HG02973 (cell line): ENCODE results near the gene TOP3B.
"Not testable (repeated sequence)": the region's sequence is repeated elsewhere in the genome, so short reads cannot be mapped to it uniquely, and the experiment has no call there.

Experiments used
- ATAC-seq: cut with Tn5 transposase; IDR thresholded peaks from one replicate; pipeline ENCODE4 v1.9.1; 2021; ENCODE audit warnings: moderate library complexity; ENCODE audit not compliant: unreplicated experiment

The TOP3B gene

DNA sequence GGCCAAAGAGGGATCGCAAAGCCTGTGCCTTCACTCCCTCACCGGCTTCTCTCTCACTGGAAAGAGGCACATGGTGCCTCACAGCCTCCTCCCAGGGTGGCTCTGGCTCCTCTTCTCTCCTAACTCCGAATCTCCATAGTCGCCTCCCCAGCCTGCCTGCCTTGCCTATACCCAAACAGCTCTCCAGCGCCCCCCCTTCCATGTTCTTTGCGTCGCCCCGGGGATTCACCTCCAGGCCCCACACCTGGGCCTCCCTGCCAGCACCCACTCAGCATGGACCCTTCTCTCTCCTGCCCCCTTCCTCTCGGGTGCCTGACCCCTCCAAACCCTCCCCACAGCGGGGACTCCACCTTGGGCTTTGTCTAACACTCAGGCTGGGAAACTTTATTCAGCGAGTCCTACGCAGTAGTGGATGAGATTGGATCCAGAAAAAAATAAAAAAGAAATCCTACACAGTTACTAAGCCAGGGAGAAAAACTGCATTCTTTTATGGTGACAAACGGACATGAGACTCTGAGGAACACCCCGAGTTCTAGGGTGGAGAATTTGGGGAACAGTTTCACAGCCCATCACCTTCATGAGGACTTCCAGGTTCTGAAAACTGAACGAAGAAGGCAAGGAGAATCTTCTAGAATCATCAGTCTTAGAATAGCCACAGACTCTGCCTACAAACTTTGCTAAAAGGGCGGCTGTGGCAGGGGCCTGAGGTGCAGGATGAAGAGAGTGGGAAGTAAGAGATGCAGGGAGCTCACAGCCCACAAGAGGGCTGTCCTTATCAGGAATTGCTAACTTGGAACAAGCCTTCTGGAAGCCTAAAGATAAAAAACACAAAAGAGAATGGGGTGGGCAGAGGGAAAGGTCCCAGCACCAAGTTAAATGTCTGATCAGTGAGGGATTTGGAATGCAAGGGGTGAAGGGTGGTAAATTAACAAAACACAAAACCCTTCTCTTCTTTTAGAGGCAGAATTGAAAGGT, 35.3 kb downstream of the TOP3B start:
- ATAC-seq: no peak

DNA sequence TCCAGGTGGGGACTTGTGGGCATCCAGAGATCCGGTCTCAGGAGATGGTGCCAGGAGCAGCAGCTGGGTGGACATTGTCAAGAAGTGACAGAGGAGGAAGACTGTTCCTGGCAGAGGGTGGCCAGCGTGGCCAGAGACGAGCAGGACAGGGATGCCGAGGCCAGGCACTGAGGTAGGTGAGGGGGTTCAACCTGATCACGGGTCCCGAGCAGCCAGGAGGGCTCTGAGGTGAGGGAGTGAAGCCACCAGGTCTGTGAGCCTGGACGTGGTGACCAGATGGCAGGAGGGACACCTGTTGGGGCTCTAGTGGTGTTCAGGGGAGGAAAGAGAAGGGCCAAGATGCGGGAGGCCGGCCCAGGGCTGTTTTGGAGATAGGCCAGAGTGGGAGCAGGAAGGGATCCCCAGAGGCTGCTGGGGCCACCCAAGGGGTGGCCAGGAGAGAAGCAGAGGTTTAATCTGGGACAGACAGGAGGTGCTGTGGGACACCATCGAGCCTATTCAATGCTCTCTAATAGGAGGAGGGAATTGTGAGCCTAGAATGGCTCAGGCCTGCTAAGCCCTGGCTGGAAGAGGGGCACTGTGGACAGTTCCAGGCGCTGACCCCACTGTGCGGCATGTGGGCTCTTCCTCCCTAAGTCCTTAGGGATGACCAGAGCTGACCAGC, 36.2 kb downstream of the TOP3B start:
- ATAC-seq: no peak

DNA sequence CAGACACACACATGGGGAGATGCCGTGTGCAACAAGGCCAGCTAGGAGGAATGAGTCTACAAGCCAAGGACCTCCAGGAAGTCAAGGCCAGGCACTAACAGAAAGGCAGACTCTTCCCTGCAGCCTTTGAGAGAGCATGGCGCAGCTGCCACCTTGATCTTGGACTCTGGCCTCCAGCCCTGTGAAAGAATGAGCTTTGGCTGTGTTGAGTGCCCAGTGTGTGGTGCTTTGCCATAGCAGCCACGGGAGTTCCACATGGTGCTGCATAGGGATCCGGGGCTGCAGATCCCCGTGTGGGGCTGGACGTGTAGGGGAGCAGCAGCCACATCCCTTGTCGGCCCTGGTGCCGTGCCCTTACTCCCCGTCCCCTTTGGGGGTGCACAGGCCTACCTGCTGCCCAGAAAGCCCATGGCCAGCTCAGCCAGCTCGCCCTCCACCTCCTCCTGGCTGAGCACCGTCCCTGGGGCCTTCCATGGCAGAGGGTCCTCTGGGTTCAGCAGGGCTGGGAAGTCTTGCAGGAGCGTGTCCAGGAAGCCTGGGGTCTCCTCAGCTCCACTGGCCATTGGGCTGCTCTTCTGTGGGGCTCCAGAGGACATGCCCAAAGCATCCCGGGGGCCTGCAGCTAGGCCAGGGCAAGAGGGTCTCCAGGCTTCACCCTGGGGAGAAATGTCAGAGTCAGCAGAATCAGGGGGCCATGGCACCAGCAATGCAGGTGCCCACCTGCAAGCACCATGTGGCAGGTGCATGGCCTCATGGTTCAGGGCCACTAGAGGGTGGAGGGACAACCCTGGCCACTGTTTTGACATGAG, 36.9 kb downstream of the TOP3B start:
- no peak for ATAC-seq

DNA sequence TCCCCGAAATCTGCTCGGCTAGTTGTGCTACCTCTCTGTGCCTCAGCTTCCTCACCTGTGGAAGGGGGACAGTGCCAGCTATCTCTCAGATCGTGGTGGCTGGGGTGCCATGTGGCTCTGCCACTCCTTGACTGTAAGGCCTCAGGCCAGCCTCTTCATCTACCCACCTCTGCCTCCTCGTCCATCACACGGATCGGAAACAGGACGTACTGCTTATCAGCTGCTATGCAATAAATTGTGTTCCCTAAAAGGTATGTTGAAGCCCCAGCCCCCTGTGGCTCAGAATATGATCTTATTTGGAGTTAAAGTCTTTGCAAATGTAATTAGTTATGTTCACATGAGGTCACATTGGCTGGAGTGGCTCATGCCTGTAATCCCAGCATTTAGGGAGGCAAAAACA, 37.7 kb downstream of the TOP3B start:
- ATAC-seq: no peak

DNA sequence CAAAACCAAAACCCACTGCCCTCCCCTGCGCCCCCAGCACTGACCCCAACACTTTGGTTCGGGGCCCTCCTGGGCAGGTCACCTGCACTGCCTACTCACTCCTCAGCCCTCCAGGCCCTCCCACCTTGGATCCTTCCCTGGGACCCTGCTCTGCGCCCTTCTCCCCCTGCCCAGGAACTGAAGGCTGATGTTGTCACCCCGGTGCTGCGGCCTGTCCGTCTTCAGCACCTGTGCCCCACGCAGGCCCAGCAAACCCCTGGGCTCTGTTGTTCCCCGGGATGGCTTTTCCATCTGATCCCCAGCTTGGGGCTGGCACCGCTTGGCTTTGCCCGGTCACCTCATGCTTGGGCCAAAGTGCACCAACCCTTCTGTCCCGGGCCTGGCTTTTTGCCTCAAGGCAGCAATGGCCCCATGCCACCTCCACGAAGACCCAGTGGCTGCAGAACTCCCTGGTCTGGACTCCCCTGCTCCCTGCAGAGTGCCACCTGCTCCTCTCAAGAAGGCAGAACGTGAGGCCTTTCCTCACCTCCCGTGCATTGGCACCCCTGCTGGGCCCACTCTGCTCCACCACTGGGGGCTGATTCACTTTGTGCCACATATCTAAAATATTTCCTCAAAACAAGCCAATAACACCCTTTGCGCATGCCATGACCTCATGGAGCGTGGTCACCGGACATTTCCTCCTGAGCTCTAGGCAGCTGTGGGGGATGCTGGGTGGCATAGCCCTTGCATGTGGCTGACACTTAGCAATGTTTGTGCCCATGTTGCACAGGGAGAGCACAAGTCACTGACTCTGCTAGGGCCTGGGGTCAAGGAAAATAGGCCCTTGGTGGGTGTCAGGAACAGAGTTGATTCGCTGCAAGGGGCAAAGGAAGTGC, 38.8 kb downstream of the TOP3B start:
- no peak for ATAC-seq

DNA sequence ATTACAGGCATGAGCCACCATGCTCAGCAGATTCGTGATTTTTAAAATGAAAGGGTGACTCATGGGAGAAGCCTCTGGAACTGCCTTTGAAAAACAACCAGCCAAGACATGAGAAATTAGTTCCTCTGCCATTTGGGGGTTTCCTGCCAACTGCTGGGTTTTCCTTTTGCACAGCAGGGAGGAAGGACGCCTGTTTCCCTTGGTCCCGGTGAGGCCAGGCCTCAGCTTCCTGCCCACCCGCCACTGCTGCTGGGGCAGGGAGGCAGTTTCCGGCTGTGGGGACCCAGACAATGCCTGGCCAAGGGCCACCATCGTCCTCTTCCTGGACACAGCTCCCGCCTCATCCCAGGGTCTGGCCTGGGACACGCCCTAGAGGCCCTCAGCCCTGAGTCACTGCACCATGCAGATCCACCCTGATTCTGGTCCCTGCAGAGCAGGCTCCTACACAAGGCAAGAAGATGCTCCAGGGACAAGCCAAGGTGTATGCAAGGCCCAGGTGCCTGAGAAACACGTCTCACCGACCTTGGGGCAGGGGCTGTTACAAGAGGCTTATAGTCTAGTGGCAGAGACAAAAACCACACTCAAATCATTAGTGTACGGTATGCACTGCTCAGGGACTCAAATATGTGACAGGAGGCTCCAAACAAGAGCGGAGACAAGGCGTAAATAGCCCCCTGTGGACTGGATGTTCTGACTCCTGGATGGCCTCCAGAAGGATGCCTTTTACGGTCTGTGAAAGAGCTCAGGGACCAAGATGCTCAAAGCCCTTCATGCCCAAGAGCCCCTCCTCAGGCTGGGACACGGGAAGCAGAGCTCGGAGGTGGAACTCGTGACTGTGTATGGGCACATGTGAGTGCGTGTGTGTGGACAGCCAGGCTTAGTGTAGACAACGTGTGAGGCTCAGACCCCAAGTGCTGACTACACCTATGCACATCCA, 39.9 kb downstream of the TOP3B start:
- ATAC-seq: no peak

DNA sequence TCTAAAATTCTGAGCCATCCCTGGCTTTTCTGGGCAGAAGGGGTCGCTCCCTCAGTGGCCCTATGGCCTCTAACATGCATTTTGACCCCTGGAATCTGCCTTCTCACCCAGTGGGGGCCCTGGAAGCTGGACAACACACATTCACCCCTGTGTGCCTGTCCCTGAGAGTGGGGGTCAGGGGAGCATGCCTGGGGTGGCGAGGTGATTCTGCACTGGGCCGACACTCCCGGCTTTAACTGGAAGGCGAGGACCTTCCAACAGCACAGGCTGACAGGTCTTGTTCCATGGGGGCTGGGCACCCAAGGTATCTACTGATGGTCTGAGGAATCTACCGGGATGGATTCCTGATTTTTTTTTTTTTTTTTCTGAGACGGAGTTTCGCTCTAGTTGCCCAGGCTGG, 40.7 kb downstream of the TOP3B start:
- ATAC-seq: no peak

DNA sequence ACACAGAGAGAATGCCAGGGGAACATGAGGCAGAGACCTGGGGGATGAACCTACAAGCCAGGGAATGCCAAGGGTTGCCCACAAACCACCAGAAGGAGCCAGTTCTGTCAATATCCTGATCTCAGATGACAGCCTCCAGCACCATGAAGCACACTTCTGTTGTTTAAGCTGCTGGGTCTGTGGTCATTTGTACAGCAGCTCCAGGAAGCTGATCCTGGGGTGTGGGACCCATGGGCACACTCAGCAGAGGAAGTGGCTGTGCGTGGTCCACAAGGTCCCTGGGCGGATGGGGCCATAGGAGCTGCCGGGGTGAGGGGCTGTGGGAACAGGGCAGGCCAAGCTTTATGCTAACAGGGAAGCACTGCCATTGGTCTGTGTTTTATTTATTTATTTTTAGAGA, 42.1 kb downstream of the TOP3B start:
- no peak for ATAC-seq

DNA sequence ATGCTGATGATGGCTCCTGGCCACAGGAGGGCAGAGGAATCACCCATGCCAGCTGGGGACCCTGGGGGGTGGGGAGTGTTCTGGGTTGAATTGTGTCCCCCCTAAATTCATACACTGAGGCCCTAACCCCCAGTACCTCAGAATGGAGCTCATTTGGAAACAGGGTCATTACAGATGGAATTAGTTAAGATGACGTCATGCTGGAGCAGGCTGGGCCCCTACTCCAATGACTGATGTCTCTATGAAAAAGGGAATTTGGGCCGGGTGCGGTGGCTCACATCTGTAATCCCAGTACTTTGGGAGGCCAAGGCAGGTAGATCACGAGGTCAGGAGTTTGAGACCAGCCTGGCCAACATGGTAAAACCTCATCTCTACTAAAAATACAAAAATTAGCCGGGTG, 42.7 kb downstream of the TOP3B start:
- not testable (repeated sequence) for ATAC-seq

DNA sequence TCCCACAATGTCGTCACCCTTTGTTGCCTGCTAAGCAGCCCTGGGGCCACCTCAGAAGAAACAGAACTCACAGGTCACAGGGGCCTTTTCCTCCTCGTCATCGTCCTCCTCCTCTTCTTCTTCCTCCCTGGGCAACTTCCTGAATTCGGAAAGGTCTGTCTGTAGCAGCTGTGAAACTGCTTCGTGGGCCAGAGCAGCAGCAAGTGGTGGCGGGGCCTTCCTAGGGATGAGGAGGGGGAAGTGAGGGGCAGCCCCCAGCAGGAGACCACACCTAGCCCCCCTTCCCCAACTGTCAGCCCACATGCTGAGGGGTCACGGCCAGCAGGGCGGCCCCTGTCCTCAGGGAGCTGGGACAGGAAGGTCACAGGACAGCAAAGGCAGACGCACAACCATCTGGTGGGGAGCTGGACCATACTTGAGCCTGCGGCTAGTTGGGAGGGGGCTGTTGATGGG, 43.1 kb downstream of the TOP3B start:
- no peak for ATAC-seq

DNA sequence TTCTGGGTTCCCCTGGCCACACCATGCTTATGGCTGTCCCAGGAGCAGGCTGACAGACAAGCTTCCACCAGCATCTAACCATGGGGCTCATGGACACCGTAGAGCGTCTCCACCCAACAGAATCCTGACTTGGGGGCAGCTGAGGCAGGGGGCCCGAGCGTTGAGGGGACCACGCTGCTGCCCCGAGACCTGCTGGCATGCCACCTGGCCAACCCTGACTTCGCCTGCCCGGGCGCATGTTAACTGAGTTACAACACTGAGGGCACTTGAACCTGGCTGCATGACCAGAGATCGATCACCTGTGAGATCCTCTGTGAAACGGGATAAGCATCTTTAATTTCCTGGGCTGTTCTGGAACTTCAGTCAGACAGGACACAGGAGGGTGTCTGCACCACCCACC, 43.7 kb downstream of the TOP3B start:
- no peak for ATAC-seq

DNA sequence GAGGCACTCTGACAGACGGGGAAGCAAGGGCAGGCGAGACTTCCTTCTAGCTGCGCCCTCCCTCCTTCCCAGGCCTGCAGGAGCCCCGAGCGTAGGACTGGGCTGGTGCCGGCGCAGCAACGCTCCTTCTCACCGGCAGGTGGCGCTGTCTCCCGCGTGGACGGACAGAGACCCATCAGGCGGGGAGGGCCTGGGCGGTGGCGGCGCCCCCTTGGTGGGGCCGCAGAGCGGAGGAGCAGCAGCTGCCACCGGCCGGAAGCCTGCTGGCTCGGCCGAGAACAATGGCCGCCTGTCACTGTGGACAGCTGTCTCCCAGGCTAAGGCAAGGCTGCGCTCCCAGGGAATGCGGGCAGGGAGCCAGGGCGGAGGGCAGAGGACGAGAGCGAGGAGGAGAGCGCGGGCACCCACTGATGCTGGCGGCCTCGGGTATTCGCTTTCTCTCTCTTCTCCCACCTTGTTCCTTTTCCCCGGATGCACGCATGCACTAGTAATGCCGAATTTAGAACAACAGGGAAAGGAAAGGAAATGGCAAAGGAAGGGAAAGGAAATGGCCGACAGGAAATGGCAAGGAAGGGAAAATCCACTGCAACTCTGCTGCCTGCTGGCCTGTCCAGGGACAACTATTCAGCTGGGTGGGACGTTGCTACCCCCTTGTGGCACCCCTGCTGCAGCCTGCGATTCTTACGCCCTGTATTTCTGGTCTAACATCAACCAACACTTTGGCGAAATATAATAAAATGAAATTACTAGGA, 44.3 kb downstream of the TOP3B start:
- peak; percentile 77 for ATAC-seq

DNA sequence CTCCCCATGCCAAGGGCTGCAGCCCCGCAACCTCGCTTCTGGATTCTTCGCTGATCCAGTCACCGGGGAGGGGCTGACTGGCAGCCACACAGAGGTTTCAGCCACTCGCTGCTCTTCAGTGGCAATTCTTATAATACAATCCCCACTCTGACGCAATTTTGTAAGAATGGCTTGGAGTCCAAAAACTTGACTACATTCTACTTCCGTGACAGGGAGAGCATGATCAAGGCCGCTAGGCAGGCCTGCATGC, 44.8 kb downstream of the TOP3B start:
- ATAC-seq: no peak

DNA sequence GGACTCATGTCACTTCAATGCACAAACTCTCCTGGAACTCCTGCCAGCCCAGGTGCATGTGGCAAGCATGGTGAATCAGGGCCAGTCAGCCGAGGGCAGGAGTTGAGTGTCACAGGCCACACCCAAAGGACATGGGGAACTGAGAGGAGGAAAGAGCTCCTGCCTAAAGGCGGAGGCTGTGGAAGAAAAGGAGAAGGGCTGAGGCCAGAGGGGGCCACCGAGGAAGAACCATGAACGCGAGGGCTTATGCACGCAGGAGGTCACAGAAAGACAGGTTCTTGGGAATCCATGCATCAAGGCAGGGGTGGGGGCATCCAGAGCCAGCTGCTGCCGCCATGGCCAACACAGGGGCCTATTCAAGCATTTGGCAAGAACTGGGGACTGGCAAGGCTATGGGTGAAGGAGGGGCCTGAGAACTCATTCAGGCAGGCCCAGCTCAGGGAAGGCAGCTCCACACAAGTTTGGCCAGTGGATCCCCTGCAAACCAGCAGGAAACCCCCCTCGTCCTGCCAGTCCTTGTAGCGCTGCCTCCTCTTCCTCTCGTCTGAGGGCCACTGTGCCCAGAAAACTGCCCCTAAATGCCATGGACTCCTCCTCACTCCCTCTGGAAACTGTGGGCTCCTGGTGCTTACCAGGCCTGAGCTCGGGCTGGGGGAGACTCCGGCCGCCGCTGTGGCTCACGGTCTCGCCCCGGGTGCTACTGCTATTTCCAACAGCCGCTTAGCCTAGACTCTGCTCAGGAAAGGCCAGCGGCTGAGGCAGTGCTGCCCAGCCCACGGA, 45.4 kb downstream of the TOP3B start:
- ATAC-seq: no peak

DNA sequence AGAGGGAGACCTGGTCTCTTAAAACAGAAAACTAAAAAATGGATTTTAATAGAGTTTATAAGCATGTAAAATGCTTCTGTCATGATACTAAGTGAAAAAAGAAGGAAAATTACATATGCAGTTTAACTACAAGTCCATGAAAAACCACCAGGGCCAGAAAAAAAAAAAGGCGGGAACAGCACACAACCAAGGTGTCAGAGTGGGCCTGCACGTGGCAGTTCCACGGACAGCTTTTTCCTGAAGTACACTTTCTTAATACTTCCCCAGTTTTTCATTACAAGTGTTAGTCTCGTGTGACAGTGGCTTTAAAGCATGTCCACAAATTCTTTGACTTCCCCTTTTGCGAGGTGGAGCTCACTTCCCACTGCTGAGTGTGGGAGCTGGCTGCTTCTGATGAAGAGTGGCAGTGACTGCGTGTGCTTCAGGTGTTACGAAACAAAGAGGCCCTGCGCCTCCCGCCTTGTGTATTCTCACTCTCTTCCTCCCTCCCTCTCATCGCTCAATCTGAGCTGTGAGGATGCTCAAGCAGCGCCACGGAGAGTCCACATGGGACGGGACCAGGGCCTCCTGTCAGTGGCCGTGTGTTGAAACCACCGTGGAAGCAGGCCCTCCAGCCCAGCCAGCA, 46.3 kb downstream of the TOP3B start:
- ATAC-seq: no peak

DNA sequence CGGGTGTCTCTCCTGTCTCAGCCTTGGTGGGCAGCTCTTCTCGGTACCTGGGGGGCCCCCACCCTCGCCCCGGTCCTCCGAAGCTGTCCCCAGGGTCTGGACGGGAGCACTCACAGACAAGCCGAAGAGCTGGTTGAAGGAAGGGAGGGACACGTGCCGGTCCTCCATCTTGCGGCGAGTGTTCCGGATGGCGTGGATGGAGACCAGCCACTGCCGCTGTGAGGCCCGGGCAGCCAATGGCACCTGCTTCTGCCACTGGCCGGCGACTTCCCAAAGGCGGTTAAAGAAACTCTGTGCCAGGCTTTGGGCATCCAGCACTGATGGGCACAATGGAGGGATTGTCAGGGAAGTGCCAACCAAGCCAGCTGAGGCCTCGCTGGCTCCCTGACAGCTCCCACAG, 48.7 kb downstream of the TOP3B start:
- no peak for ATAC-seq

DNA sequence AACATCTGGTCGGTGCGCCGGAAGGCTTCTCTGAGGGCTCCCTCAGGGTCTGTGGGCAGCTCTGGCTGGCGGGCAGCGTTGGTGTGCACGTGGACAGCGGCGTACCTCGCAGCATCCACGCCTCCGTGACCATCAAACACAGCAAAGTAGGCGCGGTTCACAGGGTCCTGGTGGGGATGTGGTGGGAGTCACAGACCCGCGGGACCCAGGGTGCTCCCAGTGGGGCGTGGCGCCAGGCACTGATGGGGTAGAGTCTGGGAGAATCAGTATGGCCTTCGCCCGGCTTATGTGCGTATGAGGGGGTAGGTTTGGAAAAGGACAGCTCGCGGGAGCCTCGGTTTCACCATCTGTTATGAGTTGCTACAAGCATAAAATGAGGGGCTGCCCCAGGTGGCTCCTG, 49.2 kb downstream of the TOP3B start:
- no peak for ATAC-seq

DNA sequence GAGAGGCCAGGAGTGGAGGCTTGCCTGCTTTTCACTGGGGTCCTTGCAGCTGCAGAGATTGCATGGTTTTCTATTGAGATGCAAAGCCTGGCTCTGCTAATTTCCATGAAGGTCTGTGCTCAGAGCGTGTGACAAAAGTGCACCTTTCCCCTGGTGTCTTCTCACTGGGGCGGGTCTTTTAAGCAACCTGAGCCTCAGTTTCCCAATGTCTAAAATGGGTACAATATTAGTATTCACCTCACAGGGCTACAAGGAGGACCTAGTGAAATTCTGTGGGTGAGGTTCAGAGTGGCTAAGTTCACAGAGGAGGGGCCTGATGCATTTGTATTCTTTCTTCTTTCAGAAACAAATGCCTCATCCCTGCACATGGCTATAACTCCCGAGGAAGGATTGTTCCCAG, 50.2 kb downstream of the TOP3B start:
- ATAC-seq: no peak
